Measurements from ENCODE around the gene PNCK.

- TF ChIP-seq CTCF (IDR thresholded peaks at IDR 0.05), result no peak
- TF ChIP-seq POLR2A (IDR thresholded peaks at IDR 0.05), result no peak
Measured at GRCh38 chrX:153685751-153686696, 12.4 kb upstream of the PNCK start.

Data from adrenal gland (tissue), 5 donors.